Stomach (tissue), 9 donors: ENCODE data around the gene LHX1. TPM values are rescaled to one million over a fixed set of nuclear protein-coding genes. Genes with fewer than 3 reads are reported as not detected.

Source experiments
- DNase-seq, 2 donors: peaks; one replicate each; pipeline versions ENCODE4 v3.0.0 to v3.0.0-alpha.2; 2013 to 2019
- H3K27ac ChIP-seq, 5 donors: fragments of 200-600 bp in 4 of 5; sonication (generic) in 4 of 5; one replicate each; pipeline ENCODE4 v1.5.1; 2013 to 2019; ENCODE audit warnings: mild to moderate bottlenecking in 1 of 5, moderate library complexity in 1 of 5
- H3K27me3 ChIP-seq, 3 donors: fragments of 200-600 bp; sonication (generic); one replicate each; pipeline ENCODE4 v1.5.1; 2017 to 2019; ENCODE audit warnings: mixed run types in 1 of 3
- H3K36me3 ChIP-seq, 4 donors: fragments of 200-600 bp; sonication (generic); 1 replicate in 3 of 4; 2 replicates in 1 of 4; pipeline ENCODE4 v1.5.1; 2016 to 2019
- H3K4me1 ChIP-seq, 4 donors: fragments of 200-600 bp; sonication (generic); one replicate each; pipeline ENCODE4 v1.5.1; 2016 to 2019
- H3K4me3 ChIP-seq, 4 donors: fragments of 200-600 bp; sonication (generic) in 3 of 4; one replicate each; pipeline ENCODE4 v1.5.1; 2016 to 2019; ENCODE audit warnings: mild to moderate bottlenecking in 1 of 4
- H3K9me3 ChIP-seq, 4 donors: fragments of 200-600 bp; sonication (generic); one replicate each; pipeline ENCODE4 v1.5.1; 2016 to 2019
- EP300 ChIP-seq: sonication (generic); formaldehyde crosslinking; IDR thresholded peaks from one replicate; pipeline ENCODE4 v1.6.1; 2017; ENCODE audit warnings: antibody characterized with exemption
- POLR2A ChIP-seq, 4 donors: fragments of 450-650 bp; IDR thresholded peaks; one replicate each; pipeline ENCODE4 v1.6.1; 2016; ENCODE audit warnings: antibody characterized with exemption in 4 of 4, control low read depth in 2 of 4, mild to moderate bottlenecking in 1 of 4, moderate library complexity in 1 of 4
- POLR2AphosphoS5 ChIP-seq, 3 donors: sonication (generic); formaldehyde crosslinking; IDR thresholded peaks; one replicate each; pipeline ENCODE4 v1.6.1; 2016; ENCODE audit warnings: antibody characterized with exemption in 3 of 3
- WGBS, 5 donors: extraction: QIAGEN DNeasy Blood & Tissue Kit in 3 of 5; methylation state at CpG; one replicate each; pipeline versions ENCODE4 v1.1.5 to v1.1.7; 2013 to 2018; 5-methylcytosine and 5-hydroxymethylcytosine counted together
- intact Hi-C: fragments of 100-400 bp; cut with DNase I; formaldehyde crosslinking; loops from one replicate; pipeline ENCODE4 v1.15.1; 2023; ENCODE audit warnings: low total_unique reads
- polyA plus RNA-seq, 3 donors: library from polyadenylated mRNA; stranded (reverse); fragments of 200-250 nt; gene quantifications; one replicate each; pipeline ENCODE4 v1.2.3, GENCODE V29; 2013
- total RNA-seq, 5 donors: library from RNA; depleted of rRNA; stranded (reverse); fragments of >200 nt; gene quantifications; one replicate each; pipeline versions ENCODE4 v1.1.0 to v1.2.3, GENCODE V29; 2014 to 2016
- TF ChIP-seq, protein P1 (sequence below), 7 experiments: fragments of 450-650 bp in 4 of 7; fragments of 200-600 bp in 3 of 7; sonication (generic) in 3 of 7; IDR thresholded peaks; one replicate each; pipeline ENCODE4 v1.5.1; 2016 to 2019; ENCODE audit warnings: antibody characterized with exemption in 7 of 7, control low read depth in 2 of 7, mild to moderate bottlenecking in 1 of 7
- donor health status: healthy with polysubstance abuse.
- donor health status: Bipolar disorder and iron deficiency.
- donor health status: healthy.

The LHX1 gene
- total and polyA plus RNA-seq, 8 donors = not detected

DNA sequence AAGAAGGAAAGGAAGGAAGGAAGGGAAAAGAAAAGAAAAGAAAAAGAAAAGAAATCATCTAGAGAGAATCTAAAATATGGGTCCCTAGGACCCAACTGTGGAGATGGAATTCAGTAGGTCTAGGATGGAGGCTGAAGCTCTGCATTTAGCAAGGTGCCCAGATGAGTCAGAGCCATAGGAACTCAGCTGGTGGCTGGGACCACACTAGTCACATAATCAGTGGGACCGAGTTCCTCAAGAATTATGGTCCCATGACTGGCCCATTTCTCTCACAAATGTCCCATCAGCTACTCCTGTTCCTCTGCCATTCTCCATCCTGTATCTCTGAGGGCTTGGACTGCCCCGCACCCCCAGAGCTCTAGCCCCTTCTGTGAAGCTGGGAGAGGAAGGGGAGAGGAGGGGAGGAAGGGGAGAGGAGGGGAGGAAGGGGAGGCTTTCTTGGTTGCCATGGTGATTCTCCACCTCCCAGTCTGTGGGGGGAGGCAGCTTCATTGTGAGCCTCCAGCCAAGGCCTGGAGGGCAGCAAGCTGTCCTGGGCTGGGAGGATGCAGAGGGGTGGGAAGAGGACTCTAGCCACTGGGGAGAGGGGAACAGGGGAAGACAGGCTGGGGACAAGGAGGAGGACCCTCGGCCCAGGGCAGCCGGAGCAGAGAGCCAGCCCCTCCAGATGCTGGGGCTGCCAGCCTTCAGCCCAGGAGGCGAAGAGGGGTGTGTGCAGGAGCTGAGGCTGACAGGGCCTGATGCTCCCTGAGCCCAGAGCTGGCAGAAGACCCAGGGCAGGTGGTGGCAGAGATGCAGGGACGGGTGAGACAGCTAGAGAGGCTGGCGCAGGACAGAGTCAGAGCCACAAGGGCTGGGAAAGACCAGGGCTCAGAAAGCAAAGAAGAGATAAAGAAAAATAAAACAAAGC lies 37.8 kb upstream of the LHX1 start:
- TF ChIP-seq EP300 = no peak
- no peak for TF ChIP-seq POLR2A (IDR thresholded peaks at IDR 0.05)
- TF ChIP-seq, protein P1, sequence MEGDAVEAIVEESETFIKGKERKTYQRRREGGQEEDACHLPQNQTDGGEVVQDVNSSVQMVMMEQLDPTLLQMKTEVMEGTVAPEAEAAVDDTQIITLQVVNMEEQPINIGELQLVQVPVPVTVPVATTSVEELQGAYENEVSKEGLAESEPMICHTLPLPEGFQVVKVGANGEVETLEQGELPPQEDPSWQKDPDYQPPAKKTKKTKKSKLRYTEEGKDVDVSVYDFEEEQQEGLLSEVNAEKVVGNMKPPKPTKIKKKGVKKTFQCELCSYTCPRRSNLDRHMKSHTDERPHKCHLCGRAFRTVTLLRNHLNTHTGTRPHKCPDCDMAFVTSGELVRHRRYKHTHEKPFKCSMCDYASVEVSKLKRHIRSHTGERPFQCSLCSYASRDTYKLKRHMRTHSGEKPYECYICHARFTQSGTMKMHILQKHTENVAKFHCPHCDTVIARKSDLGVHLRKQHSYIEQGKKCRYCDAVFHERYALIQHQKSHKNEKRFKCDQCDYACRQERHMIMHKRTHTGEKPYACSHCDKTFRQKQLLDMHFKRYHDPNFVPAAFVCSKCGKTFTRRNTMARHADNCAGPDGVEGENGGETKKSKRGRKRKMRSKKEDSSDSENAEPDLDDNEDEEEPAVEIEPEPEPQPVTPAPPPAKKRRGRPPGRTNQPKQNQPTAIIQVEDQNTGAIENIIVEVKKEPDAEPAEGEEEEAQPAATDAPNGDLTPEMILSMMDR (IDR thresholded peaks at IDR 0.05) = peak in 1 of 7 experiments; percentile 4
- no peak for TF ChIP-seq POLR2AphosphoS5 (IDR thresholded peaks at IDR 0.05)
- WGBS, 5 donors = 68 to 78% (median 70%) methylated on average over 7 of the region's 7 CpGs
- no peak overlapping the region for H3K27ac ChIP-seq

DNA sequence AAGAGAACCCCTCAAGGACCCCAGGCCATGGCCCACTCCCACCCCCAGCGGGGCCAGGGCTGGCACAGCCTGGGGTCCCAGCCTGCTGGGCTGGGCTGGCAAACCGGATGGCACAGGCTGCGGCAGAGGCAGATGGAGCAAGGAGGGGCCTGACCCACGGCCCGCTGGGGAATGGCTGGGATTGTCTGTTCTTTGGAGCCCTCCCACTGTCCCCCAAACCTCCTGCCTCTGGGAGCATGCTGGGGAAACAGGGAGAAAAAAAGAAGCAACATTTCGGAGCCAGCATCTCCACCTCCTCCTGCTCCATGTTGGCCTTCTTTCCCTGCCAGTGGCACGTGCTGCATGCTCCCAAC lies 37.1 kb upstream of the LHX1 start:
- H3K4me3 ChIP-seq = no peak overlapping the region
- H3K27me3 ChIP-seq = peaks cover 0 to 60% (median 0%) of the 10 kb centered on the region in 3 donors
- no peak for DNase-seq
- H3K27ac ChIP-seq = no peak overlapping the region
- intact Hi-C loops = no loop called here
- 73 to 84% (median 82%) methylated on average over 7 of the region's 7 CpGs for WGBS, 5 donors
- no peaks in the 10 kb centered on the region for H3K9me3 ChIP-seq
- no peaks in the 10 kb centered on the region for H3K4me1 ChIP-seq
- H3K36me3 ChIP-seq = no peaks in the 10 kb centered on the region
- TF ChIP-seq, protein P1 (IDR thresholded peaks at IDR 0.05) = no peak
- TF ChIP-seq EP300 (no peak), POLR2AphosphoS5 (IDR thresholded peaks at IDR 0.05) (no peak), POLR2A (IDR thresholded peaks at IDR 0.05) (no peak)

More for the DNA sequence above, 37.8 kb upstream of the LHX1 start:
- intact Hi-C loops = no loop called here
- no peak for DNase-seq
- Histone ChIP-seq H3K36me3 (no peaks in the 10 kb centered on the region), H3K27me3 (peaks cover 0 to 60% (median 0%) of the 10 kb centered on the region in 3 donors), H3K4me1 (no peaks in the 10 kb centered on the region), H3K4me3 (no peak overlapping the region), H3K9me3 (no peaks in the 10 kb centered on the region)

DNA sequence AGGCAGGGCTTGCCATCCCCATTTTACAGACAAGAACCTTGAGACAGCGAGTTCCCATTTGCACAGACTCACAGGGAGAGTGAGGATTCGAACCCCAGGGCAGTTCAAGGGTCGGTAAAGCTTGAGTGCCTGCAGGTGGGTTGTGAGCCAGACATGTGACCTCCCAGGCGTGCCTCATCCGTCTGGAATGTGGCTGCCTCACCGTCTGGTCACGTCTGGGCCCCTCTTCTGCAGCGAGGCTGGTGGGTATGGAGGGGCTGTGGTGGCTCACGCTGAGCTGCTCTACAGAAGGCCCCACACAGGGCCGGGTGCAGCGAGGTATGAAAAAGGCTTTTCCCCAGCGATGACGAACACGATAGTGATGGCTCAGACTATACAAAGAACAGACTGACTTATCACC lies 35.8 kb upstream of the LHX1 start:
- Histone ChIP-seq H3K9me3 (no peaks in the 10 kb centered on the region), H3K4me1 (no peaks in the 10 kb centered on the region), H3K27ac (no peak overlapping the region), H3K27me3 (peaks cover 0 to 70% (median 0%) of the 10 kb centered on the region in 3 donors), H3K4me3 (no peak overlapping the region), H3K36me3 (no peaks in the 10 kb centered on the region)
- intact Hi-C loops = no loop called here
- no peak for DNase-seq
- TF ChIP-seq POLR2AphosphoS5 (IDR thresholded peaks at IDR 0.05) = no peak
- TF ChIP-seq POLR2A (IDR thresholded peaks at IDR 0.05) = no peak
- no peak for TF ChIP-seq EP300
- TF ChIP-seq, protein P1 (IDR thresholded peaks at IDR 0.05) = no peak
- 53 to 60% (median 56%) methylated on average over 14 of the region's 14 CpGs for WGBS, 5 donors

DNA sequence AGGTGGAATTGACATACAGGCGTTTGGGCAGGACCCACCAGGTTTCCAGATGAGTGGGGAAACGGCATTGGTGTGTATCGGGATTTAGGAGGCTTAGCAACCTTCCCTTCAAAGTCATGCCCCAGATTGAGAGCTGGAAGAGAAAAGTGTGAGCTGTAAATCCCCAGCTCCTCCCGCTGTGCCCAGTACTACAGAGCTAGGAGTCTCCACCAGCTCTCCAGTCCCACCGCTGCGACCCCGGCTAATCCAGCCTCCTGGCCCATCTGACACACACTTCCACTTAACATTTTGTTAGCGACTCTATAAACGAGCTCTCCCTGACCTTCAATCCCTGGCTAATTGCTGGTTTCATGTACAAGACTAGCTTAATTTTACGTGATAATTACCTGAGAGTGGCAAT lies 29.9 kb upstream of the LHX1 start:
- H3K9me3 ChIP-seq = no peaks in the 10 kb centered on the region
- no peaks in the 10 kb centered on the region for H3K36me3 ChIP-seq
- H3K27me3 ChIP-seq = peaks cover 0 to 89% (median 7%) of the 10 kb centered on the region in 3 donors
- no peak overlapping the region for H3K27ac ChIP-seq
- no peak overlapping the region for H3K4me3 ChIP-seq
- H3K4me1 ChIP-seq = no peaks in the 10 kb centered on the region
- no peak for DNase-seq
- 65 to 72% (median 68%) methylated on average over 10 of the region's 10 CpGs for WGBS, 5 donors
- intact Hi-C loops = no loop called here
- no peak for TF ChIP-seq POLR2A (IDR thresholded peaks at IDR 0.05)
- no peak for TF ChIP-seq EP300
- TF ChIP-seq POLR2AphosphoS5 (IDR thresholded peaks at IDR 0.05) = no peak
- TF ChIP-seq, protein P1 (IDR thresholded peaks at IDR 0.05) = no peak
